HG02943 (cell line): ENCODE measurements around the gene DISC1.
"Not testable (repeated sequence)": the region's sequence is repeated elsewhere in the genome, so short reads cannot be mapped to it uniquely, and the experiment has no call there.

Source experiments
- ATAC-seq: cut with Tn5 transposase; IDR thresholded peaks from one replicate; pipeline ENCODE4 v1.9.1; 2021; ENCODE audit warnings: mild to moderate bottlenecking, low read depth, moderate library complexity; ENCODE audit not compliant: unreplicated experiment

Gene DISC1

DNA sequence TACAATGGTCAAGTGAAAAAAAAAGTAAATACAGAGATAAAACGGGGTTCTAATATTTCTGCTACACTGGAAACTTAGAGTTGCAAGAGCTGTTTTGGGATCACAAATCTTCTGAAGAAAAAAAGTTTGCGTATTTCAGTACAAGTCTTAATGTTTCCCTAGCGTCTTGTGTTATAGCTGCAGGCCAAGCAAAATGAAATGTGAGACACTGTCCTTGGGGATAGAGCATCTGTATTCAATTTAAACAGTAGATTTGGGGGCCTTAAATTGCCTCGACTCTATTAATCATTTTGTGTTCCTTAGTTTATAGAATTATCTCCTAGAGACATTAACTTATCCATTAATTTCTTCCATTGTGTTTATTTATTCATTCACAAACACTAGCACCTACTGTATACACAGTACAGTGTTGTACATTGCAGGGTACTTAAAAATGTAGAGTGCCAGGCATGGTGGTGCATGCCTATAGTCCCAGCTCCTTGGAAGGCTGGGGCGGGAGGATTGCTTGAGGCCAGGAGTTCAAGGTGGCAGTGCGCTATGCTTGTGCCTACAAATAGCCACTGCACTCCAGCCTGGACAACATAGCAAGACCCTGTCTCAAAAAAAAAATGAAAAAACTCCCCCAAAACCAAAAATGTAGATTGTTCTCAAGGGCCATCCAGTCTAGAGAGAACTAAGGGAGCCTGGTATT is 7.9 kb downstream of the DISC1 start:
- no peak for ATAC-seq

DNA sequence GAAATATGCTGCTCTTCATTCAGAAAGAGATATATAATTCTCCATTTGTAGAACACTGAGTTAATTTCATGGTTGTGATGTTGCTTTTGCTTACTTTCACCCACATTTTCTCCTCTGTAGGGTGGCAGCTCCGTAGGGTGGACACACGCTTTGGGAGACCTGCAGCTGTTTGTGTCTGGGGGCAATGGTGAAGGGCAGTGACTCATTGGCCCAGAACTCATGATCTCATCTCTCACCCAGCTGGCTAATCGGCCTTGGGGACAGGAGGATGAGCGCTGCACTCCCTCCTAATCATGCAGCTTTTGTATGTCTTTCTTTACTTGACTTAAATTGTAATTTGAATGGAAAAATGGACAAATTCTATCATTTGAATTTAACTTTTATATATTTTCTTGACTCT is 9.6 kb downstream of the DISC1 start:
- no peak for ATAC-seq

DNA sequence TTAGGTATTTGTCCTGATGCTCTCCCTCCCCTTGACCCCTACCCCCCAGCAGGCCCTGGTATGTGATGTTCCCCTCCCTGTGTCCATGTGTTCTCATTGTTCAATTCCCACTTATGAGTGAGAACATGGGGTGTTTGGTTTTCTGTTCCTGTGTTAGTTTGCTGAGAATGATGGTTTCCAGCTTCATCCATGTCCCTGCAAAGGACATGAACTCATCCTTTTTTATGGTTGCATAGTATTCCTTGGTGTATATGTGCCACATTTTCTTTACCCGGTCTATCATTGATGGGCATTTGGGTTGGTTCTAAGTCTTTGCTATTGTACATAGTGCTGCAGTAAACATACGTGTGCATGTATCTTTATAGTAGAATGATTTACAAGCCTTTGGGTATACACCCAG is 10.3 kb downstream of the DISC1 start:
- ATAC-seq = not testable (repeated sequence)

DNA sequence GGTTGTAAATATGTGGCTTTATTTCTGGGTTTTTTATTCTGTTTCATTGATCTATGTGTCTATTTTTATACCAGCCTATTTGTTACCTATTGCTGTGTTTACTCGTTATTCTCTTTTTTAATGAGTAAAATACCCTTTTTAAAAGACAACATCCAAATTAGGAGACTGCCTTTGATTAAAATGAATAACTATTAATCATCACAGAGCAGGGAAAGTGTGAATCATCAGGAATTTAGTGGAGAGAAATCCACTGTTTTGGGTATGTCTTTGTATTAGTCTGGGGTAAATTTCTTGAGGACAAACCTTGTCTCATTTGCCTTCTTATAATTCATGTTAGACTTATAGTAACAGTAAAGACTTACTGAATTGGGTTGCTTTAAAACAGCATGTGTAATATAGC is 12.1 kb downstream of the DISC1 start:
- no peak for ATAC-seq

DNA sequence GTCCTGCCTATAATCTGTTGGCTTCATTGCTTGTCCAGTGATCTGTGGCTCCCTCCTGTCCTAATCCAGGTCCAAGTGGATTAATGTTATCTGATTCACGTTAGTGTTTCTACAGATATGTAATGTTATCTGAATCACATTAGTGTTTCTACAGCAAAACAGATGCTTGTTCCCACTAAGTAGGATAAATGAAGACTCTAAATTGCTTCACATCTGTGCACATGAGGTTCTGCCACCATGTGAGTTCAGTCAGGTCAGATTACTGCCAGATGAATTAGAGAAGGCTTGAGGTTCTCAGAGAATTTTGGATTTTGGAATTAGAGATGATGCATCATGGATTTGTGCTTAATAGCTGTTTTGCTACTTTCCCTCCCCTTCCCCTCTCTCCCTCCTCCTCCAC is 13.2 kb downstream of the DISC1 start:
- no peak for ATAC-seq

DNA sequence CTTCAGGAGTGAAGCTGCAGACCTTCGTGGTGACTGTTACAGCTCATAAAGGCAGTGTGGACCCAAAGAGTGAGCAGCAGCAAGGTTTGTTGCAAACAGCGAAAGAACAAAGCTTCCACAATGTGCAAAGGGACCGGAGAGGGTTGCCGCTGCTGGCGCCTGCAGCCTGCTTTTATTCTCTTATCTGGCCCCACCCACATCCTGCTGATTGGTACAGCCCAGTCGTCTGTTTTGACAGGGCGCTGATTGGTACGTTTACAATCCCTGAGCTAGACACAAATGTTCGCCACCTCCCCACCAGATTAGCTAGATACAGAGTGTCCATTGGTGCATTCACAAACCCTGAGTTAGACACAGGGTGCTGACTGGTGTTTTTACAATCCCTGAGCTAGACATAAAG is 14.9 kb downstream of the DISC1 start:
- not testable (repeated sequence) for ATAC-seq

DNA sequence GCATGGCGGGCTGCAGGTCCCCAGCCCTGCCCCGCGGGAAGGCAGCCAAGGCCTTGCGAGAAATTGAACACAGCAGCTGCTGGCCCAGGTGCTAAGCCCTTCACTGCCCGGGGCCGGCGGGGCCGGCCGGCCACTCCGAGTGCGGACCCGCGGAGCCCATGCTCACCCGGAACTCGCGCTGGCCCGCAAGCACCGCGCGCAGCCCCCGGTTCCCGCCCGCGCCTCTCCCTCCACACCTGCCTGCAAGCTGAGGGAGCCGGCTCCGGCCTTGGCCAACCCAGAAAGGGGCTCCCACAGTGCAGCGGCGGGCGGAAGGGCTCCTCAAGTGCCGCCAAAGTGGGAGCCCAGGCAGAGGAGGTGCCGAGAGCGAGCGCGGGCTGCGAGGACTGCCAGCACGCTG is 15.5 kb downstream of the DISC1 start:
- ATAC-seq = not testable (repeated sequence)

DNA sequence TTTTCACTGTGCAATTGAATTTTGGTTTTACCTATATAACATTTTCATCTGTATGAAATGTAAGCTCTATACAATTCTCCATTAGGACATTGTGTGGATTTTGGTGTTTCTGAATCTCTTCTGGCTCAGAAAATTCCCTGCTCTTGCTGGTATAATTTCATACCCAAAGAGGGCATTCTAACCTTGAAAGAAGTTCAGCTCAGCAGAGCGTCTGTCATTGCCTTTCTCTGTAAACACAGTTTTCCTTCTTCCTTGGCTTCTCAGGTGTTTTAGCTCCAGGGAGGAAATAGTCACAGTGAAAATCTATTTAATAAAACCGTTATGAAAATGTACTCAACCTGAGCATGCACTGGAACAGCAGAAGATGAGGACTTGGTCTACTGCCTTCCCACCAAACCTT is 16.0 kb downstream of the DISC1 start:
- no peak for ATAC-seq

DNA sequence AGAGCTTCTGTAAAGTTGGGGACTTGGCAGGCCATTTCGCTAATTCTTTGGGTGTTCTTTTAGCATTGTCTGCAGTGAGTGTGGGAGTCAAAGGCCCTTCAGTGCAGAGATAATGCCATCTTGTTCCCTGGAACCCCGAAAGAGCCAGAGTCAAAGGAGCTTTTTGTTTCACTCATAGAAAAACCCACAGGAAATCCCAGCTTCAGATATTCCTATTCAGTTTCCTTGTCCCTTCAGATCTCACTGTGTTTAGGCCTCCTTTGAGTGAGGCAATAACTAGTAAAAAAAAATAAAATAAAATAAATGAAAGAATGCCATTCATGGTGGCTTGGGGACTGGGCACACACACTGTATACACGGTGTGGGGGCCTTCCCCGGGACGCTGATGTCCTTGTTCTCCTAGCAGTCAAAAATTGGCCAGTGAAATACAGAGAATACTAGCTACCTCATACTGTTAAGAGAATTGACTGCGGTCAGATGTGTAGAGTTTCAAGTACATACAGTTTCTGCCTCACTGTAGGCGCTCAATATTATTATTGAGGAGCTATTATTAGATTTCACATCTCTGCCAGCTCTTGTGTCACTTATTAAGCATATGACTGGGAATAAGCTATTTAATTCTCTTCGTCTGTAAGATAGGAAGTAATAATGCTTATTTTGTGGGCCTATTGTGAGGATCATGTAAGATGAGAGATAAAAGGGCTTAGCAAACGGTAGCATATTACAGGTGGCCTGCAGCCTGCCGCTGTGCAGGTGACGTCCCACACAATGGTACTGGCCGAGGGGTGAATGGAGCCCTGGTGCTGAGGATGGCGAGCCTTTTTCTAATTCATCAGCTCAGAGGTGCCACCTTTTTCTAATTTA is 16.7 kb downstream of the DISC1 start:
- no peak for ATAC-seq

DNA sequence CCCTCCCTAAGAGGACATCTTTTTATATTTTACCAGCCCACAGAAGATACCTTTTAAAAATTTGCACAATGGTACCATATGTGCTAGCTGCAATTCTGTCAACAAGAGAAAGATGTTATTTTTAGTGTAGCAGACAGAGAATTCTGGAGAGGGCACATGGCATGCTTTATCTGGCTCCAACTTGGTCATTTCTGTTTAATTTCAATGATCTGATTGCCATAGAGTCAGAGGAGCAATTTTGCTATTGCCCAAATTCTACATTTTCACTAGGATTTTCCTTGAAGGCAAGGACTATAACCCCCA is 17.3 kb downstream of the DISC1 start:
- ATAC-seq = no peak

DNA sequence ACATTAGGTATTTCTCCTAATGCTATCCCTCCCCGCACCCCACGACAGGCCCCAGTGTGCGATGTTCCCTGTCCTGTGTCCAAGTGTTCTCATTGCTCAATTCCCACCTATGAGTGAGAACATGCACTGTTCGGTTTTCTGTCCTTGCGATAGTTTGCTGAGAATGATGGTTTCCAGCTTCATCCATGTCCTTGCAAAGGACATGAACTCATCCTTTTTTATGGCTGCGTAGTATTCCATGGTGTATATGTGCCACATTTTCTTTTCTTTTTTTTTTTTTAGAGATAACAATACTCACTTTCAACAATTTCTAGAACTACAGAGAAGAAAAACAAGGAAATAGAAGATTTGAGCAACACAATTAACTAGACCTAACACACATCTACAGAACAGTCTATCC is 19.0 kb downstream of the DISC1 start:
- not testable (repeated sequence) for ATAC-seq

DNA sequence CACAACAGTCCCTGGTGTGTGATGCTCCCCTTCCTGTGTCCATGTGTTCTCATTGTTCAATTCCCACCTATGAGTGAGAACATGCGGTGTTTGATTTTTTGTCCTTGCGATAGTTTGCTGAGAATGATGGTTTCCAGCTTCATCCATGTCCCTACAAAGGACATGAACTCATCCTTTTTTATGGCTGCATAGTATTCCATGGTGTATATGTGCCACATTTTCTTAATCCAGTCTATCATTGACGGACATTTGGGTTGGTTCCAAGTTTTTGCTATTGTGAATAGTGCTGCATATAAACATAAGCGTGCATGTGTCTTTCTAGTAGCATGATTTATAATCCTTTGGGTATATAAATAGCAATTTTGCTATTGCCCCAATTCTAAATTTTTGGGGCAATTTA is 19.6 kb downstream of the DISC1 start:
- ATAC-seq = not testable (repeated sequence)

DNA sequence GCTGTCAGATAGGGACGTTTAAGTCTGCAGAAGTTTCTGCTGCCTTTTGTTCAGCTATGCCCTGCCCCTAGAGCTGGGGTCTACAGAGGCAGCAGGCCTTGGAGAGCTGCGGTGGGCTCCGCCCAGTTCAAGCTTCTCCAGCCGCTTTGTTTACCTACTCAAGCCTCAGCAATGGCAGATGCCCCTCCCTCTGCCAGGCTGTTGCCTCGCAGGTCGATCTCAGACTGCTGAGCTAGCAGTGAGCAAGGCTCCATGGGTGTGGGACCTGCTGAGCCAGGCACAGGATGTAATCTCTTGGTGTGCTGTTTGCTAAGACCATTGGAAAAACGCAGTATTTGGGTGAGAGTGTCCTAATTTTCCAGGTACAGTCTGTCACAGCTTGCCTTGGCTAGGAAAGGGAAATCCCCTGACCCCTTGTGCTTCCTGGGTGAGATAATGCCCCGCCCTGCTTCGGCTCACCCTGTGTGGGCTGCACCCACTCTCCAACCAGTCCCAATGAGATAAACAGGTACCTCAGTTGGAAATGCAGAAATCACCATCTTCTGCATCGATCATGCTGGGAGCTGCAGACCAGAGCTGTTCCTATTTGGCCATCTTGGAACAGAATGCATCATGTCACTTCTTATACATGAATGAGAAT is 25.2 kb downstream of the DISC1 start:
- ATAC-seq = not testable (repeated sequence)

DNA sequence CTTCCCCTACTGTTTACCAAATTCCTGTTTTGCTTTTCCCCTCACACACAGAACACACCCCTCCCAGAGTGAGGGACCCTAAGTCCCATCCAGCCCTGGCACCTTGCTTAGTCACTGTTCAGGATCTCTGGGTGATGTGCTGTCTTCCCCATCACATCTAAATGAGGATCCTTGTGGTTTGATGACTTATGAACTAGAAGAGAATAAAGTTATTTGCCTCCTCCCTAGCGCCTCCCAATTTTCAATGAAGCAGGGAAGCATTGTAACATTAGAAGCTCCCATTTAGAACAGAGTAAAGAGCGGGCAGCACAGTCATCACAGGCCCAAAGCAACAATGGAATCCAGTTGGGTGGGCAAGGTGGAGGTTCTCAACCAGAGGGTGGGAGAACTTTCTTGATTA is 27.0 kb downstream of the DISC1 start:
- ATAC-seq = no peak

DNA sequence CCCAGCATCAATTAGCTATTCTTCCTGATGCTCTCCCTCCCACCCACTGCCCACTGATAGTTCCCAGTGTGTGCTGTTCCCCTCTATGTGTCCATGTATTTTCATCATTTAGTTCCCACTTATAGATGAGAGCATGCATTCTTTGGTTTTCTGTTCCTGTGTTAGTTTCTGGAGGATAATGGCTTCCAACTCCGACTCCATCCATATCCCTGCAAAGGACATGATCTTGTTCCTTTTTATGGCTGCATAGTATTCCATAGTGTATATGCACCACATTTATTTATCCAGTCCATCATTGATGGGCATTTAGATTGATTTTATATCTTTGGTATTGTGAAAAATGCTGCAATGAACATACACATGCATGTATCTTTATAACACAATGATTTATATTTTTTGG is 30.2 kb downstream of the DISC1 start:
- no peak for ATAC-seq

DNA sequence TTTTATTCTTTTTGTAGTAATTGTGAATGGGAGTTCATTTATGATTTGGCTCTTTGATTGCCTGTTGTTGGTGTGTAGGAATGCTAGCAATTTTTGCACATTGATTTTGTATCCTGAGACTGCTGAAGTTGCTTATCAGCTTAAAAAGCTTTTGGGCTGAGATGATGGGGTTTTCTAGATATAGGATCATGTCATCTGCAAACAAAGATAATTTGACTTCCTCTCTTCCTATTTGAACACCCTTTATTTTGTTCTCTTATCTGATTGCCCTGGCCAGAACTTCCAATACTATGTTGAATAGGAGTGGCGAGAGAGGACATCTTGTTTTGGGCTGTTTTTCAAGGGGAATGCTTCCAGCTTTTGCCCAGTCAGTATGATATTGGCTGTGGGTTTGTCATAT is 31.6 kb downstream of the DISC1 start:
- ATAC-seq = not testable (repeated sequence)

DNA sequence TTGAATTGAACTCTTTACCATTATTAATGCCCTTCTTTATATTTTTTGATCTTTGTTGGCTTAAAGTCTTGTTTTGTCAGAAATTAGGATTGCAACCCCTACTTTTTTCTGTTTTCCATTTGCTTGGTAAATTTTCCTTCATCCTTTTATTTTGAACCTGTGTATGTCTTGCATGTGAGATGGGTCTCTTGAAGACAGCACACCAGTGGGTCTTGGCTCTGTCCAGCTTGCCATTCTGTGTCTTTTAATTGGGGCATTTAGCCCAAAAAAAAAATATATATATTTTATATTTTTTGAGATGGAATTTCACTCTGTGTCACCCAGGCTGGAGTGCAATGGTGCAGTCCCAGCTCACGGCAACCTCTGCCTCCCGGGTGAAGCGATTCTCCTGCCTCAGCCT is 33.6 kb downstream of the DISC1 start:
- ATAC-seq = no peak

DNA sequence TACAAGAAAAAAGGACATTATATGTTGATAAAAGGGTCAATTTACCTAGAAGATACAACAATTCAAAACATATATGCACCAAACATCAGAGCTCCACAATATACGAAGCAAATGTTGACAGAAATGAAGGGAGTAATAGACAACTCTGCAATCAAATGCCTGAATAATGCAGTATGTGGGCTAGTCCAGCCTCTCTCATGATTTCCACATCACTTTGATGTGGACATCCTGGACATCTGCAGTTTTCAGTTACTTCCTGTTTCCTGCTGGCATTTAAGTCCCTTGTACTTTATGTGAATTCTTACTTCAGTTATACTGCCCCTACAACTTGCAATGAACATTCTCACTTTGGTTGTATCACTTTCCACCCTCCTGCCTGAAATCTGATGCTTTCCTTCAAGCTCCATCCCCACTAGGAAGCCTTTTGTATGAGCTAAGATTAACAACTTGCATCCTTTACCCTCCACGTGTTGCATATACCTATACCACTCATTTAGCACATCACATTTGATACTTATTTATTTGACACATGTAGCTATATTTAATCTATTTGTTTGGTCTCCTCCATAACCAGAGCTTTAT is 36.7 kb downstream of the DISC1 start:
- ATAC-seq = no peak

DNA sequence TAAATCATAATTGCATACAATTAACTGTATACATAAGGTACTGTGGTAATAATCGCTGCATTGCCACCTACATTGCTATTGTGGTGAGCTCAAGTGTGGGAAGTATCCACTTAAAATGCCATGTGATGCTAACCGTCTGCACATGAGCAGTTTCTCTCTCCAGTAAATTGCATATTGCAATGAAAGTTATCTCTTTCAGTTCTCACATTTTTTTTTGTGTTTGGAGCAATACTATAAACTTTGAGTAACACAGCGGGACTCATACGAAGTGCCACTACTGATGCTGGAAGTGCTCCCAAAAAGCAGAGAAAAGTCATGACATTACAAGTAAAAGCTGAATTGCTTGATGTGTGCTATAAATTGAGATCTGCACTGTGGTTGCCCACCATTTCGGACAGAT is 38.5 kb downstream of the DISC1 start:
- no peak for ATAC-seq

DNA sequence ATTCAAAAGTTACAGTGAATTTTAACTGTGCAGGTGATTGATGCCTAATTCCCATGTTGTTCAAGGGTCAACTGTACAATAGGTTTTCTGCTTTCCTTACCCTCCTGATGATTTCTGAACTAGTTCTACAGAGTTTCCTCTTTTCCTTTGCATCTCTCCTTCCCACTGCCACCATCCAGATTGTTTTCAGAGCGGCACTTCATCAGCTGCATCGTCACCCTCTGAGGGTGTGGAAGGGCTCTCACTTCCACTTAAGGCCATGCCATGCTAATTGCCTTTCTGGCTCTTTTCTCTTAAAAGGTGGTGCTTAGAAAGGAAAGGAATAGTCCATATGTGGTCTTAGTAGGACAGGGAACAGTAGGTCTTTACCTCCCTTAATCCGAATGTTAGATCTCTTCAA is 39.1 kb downstream of the DISC1 start:
- no peak for ATAC-seq

DNA sequence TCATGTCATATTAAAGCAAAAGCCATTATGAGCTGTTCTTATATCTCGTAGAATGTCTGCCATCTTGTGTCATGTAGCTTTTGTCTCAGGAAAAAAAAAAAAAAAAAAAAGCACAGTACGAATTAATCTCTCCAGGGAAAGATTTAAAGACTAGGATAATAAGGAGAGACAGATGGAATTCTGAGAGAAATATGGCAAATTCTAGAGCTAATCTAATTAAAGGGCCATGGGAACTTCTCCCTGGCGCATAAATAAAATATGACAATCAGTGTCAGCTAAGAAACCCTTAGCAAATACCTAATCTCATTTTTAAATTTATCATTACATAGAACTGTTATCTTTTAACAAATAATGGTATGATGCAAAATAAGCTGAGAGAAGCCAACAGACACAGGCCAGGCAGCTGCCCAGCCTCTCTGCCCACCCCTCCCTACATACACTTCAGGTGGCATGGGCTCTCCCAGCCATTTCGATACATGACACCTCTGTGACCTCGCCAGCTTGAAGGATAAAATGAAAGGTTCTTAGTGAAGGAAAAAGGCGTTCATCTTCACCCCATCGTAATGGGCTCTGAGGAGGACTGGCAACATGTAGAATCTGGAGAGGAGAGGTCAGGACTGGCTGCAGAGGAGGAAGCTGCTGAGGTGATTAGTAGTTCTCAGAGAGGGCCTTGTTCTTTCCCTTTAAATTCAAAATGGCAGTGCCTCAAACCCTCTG is 39.8 kb downstream of the DISC1 start:
- ATAC-seq = no peak
